K562 (cell line): Measurements from ENCODE around the gene MBP. TPM values are rescaled to one million over a fixed set of nuclear protein-coding genes. Genes with fewer than 3 reads are reported as not detected.

Experiments
- HOXB6 ChIP-seq: fragments of 250-450 bp; sonication (Bioruptor Pico); IDR thresholded peaks from 2 replicates; pipeline ENCODE4 v1.5.1; 2022; ENCODE audit warnings: mild to moderate bottlenecking, borderline replicate concordance
- PHTF2 ChIP-seq: fragments of 250-450 bp; sonication (Bioruptor Pico); IDR thresholded peaks from 2 replicates; pipeline ENCODE4 v1.5.0; 2021; ENCODE audit warnings: mild to moderate bottlenecking
- ZNF609 ChIP-seq: sonication (generic); formaldehyde crosslinking; IDR thresholded peaks from 2 replicates; pipeline ENCODE4 v1.8.1; 2023; ENCODE audit warnings: missing genetic modification reagents, mild to moderate bottlenecking, borderline replicate concordance
- polyA plus RNA-seq, 8 experiments: library from polyadenylated mRNA; depleted of rRNA in 4 of 8; stranded (reverse) in 5 of 8; unstranded in 3 of 8; fragments of >200 nt; fragmentation: Nextera tagmentation in 2 of 8; fragmentation: Illumina TruSeq in 1 of 8; extraction: Ambion mirVana in 2 of 8; extraction: Trizol in 1 of 8; gene quantifications; 2 replicates each; pipeline versions ENCODE4 v1.2.1 to v1.2.3, GENCODE V29; 2011 to 2014; ENCODE audit warnings: inconsistent platforms in 1 of 8, missing spikeins in 1 of 8
- total RNA-seq, 7 experiments: library from RNA; depleted of rRNA in 6 of 7; stranded (reverse); fragments of >200 nt in 6 of 7; fragmentation: Illumina TruSeq in 2 of 7; extraction: Trizol in 2 of 7; gene quantifications; 2 replicates each; pipeline versions ENCODE4 v1.2.1 to v1.2.3, GENCODE V29; 2011 to 2021; ENCODE audit warnings: low replicate concordance in 1 of 7

The MBP gene
- total and polyA plus RNA-seq, 9 of the 15 experiments (the other 6 are each of a cell fraction or from before 2014, with no cell fraction given): 0.09 TPM; not detected in 8

GRCh38 chr18:77044866-77045664, 87.5 kb downstream of the MBP start (continued):
- no peak for TF ChIP-seq PHTF2 (CRISPR knock-in tag)
- TF ChIP-seq HOXB6 (CRISPR knock-in tag): no peak
- TF ChIP-seq ZNF609: no peak
